IMR-90 (cell line): ENCODE measurements around the gene TMEM97. TPM values are rescaled to one million over a fixed set of nuclear protein-coding genes. Genes with fewer than 3 reads are reported as not detected.

Source experiments
- CTCF ChIP-seq: conservative IDR thresholded peaks from 2 replicates; pipeline ENCODE4 v1.5.1; 2012; ENCODE audit warnings: mild to moderate bottlenecking, low read depth, low read length, improper control_type of control experiment
- NFE2L2 ChIP-seq: fragments of 150-350 bp; IDR thresholded peaks from 2 replicates; pipeline ENCODE4 v1.6.1; 2016; ENCODE audit warnings: low read depth, mild to moderate bottlenecking, low read length
- POLR2A ChIP-seq: IDR thresholded peaks from 2 replicates; pipeline ENCODE4 v1.6.1; 2012; ENCODE audit warnings: mild to moderate bottlenecking, low read depth, low read length
- polyA plus RNA-seq, 3 experiments: library from polyadenylated mRNA; depleted of rRNA; stranded (reverse); fragments of >200 nt; gene quantifications; 2 replicates each; pipeline ENCODE4 v1.2.3, GENCODE V29; 2012; ENCODE audit warnings: low replicate concordance in 1 of 3
- total RNA-seq: library from RNA; depleted of rRNA; stranded (reverse); fragments of >200 nt; gene quantifications from 2 replicates; pipeline ENCODE4 v1.2.3, GENCODE V29; 2012

The TMEM97 gene
- total and polyA plus RNA-seq, 2 of the 4 experiments (the other 2 are of a cell fraction): 12.3 to 21.3 TPM

GRCh38 chr17:28335959-28336871 is 17.2 kb downstream of the TMEM97 start (continued):
- no peak for TF ChIP-seq CTCF
- peak; percentile 88 for TF ChIP-seq POLR2A
- no peak for TF ChIP-seq NFE2L2
